K562 (cell line): Measurements from ENCODE around the gene CD3D. TPM values are rescaled to one million over a fixed set of nuclear protein-coding genes. Genes with fewer than 3 reads are reported as not detected.

Experiments
- ATAC-seq: fragments of 200-7000 bp; cut with Tn5 transposase; 3 replicates; pipeline ENCODE4 v1.9.1; 2020; ENCODE audit warnings: moderate library complexity
- BruUV-seq: library from RNA; stranded (reverse); fragments of 400-500 nt; replicated peaks from 2 replicates; lab custom pipeline; 2021; lab: Mats Ljungman, UMichigan
- CTCF ChIA-PET: fragments of 300-600 bp; formaldehyde crosslinking; extraction: SDS; loops from one replicate; lab custom pipeline; 2021; ENCODE audit warnings: low intra/inter-chr PET ratio; lab: Yijun Ruan, JAX
- POLR2A ChIA-PET: fragments of 300-600, 350-650 bp; sonication (Branson Sonifier 250); formaldehyde crosslinking; extraction: SDS; loops from one replicate; lab custom pipeline; 2021; ENCODE audit warnings: antibody characterized with exemption, inconsistent platforms; lab: Yijun Ruan, JAX
- DNase-seq, 4 experiments: peaks; one replicate each; pipeline versions ENCODE4 v3.0.0 to v3.0.0-alpha.2; 2011 to 2018; ENCODE audit warnings: low spot score in 3 of 4, mixed read lengths in 3 of 4; ENCODE audit errors: extremely low read depth in 1 of 4
- FAIRE-seq: peaks from 2 replicates; lab custom pipeline; 2011; peaks lifted over from hg19 to GRCh38; lab: Jason Lieb, UNC
- H2AFZ ChIP-seq: 2 replicates; pipeline ENCODE4 v1.6.0; 2011; ENCODE audit warnings: low read depth, low read length, control low read depth, inconsistent platforms
- H3K27ac ChIP-seq: fragments of 200-600 bp; 3 replicates; pipeline ENCODE4 v1.8.0; 2011; ENCODE audit warnings: low read depth, mild to moderate bottlenecking, control low read depth, inconsistent platforms, low read length, moderate library complexity, mixed read lengths; ENCODE audit errors: extremely low read depth
- H3K27me3 ChIP-seq, 2 experiments: fragments of 300-600 bp in 1 of 2; 2 replicates in 1 of 2; 3 replicates in 1 of 2; pipeline versions ENCODE4 v1.6.0 to v1.8.0; 2011; ENCODE audit warnings: inconsistent platforms in 2 of 2, low read length in 2 of 2, mild to moderate bottlenecking in 1 of 2, mixed read lengths in 1 of 2, moderate library complexity in 1 of 2; ENCODE audit not compliant: control insufficient read depth in 2 of 2, insufficient read depth in 2 of 2
- H3K36me3 ChIP-seq: fragments of 300-600 bp; 3 replicates; pipeline ENCODE4 v1.8.0; 2011; ENCODE audit warnings: mild to moderate bottlenecking, low read length, inconsistent platforms; ENCODE audit not compliant: control insufficient read depth, insufficient read depth
- H3K4me1 ChIP-seq, 2 experiments: fragments of 200-600 bp in 1 of 2; replicated peaks in 1 of 2; 2 replicates in 1 of 2; 3 replicates in 1 of 2; pipeline versions ENCODE4 v1.5.1 to v1.8.0; 2011; ENCODE audit warnings: inconsistent platforms in 2 of 2, low read length in 2 of 2, mild to moderate bottlenecking in 1 of 2, mixed read lengths in 1 of 2, moderate library complexity in 1 of 2; ENCODE audit not compliant: control insufficient read depth in 2 of 2, insufficient read depth in 2 of 2
- H3K4me2 ChIP-seq: 2 replicates; pipeline ENCODE4 v1.6.1; 2011; ENCODE audit warnings: low read length, control low read depth, inconsistent platforms, mixed read lengths; ENCODE audit not compliant: insufficient read depth
- H3K4me3 ChIP-seq: fragments of 200-600 bp; sonication (generic), shearing (Covaris generic); 2 replicates; pipeline ENCODE4 v1.5.1; 2016; ENCODE audit warnings: control low read depth, inconsistent platforms
- H3K79me2 ChIP-seq: fragments of 200-600 bp; 3 replicates; pipeline ENCODE4 v1.8.0; 2011; ENCODE audit warnings: low read length, inconsistent platforms; ENCODE audit not compliant: control insufficient read depth, insufficient read depth
- H3K9ac ChIP-seq, 2 experiments: 2 replicates each; pipeline versions ENCODE4 v1.6.0 to v1.6.1; 2011; ENCODE audit warnings: low read depth in 2 of 2, low read length in 2 of 2, control low read depth in 1 of 2, inconsistent platforms in 1 of 2, mild to moderate bottlenecking in 1 of 2, mixed read lengths in 1 of 2; ENCODE audit not compliant: insufficient read depth in 1 of 2
- H3K9me1 ChIP-seq: one replicate; pipeline ENCODE4 v1.6.0; 2011; ENCODE audit warnings: inconsistent platforms, mild to moderate bottlenecking, low read length, moderate library complexity; ENCODE audit not compliant: control insufficient read depth, insufficient read depth
- H3K9me3 ChIP-seq: replicated peaks from 2 replicates; pipeline ENCODE4 v1.5.1; 2011; ENCODE audit warnings: low read depth, low read length, inconsistent platforms; ENCODE audit not compliant: control insufficient read depth, insufficient read depth
- H4K20me1 ChIP-seq: replicated peaks from 2 replicates; pipeline ENCODE4 v1.6.1; 2011; ENCODE audit warnings: low read length, inconsistent platforms, mixed read lengths; ENCODE audit not compliant: control insufficient read depth, insufficient read depth
- CHAMP1 ChIP-seq: fragments of 450-650 bp; IDR thresholded peaks from 2 replicates; pipeline ENCODE4 v1.6.1; 2016; ENCODE audit warnings: mild to moderate bottlenecking
- GABPB1 ChIP-seq: sonication (generic); formaldehyde crosslinking; IDR thresholded peaks from 2 replicates; pipeline ENCODE4 v1.8.0; 2022; ENCODE audit warnings: mild to moderate bottlenecking, missing genetic modification reagents
- NUFIP1 ChIP-seq: fragments of 450-650 bp; IDR thresholded peaks from 2 replicates; pipeline ENCODE4 v1.6.1; 2018; ENCODE audit not compliant: partially characterized antibody
- ZBTB33 ChIP-seq: sonication (generic); formaldehyde crosslinking; IDR thresholded peaks from 2 replicates; pipeline ENCODE4 v1.8.1; 2023; ENCODE audit warnings: mild to moderate bottlenecking, missing genetic modification reagents
- ZNF407 ChIP-seq: fragments of 450-650 bp; IDR thresholded peaks from 2 replicates; pipeline ENCODE4 v1.6.1; 2016; ENCODE audit warnings: low read depth
- WGBS: fragments of 100-300 bp; shearing (Covaris generic); methylation state at CpG from one replicate; pipeline ENCODE4 v1.1.6; 2016; ENCODE audit warnings: low coverage, mixed read lengths; ENCODE audit not compliant: insufficient coverage; ENCODE audit errors: missing lambda C conversion rate; 5-methylcytosine and 5-hydroxymethylcytosine counted together
- in situ Hi-C: fragments of 300-500 bp; cut with MboI; formaldehyde crosslinking; loops from 4 replicates; pipeline ENCODE4 v1.15.0; 2018; ENCODE audit warnings: inconsistent platforms, mixed read lengths
- intact Hi-C: fragments of 100-400 bp; cut with micrococcal nuclease; formaldehyde crosslinking; loops from 2 replicates; pipeline ENCODE4 v1.14.2; 2022
- polyA plus RNA-seq, 8 experiments: library from polyadenylated mRNA; depleted of rRNA in 4 of 8; stranded (reverse) in 5 of 8; unstranded in 3 of 8; fragments of >200 nt; fragmentation: Nextera tagmentation in 2 of 8; fragmentation: Illumina TruSeq in 1 of 8; extraction: Ambion mirVana in 2 of 8; extraction: Trizol in 1 of 8; gene quantifications; 2 replicates each; pipeline versions ENCODE4 v1.2.1 to v1.2.3, GENCODE V29; 2011 to 2014; ENCODE audit warnings: inconsistent platforms in 1 of 8, missing spikeins in 1 of 8
- total RNA-seq, 7 experiments: library from RNA; depleted of rRNA in 6 of 7; stranded (reverse); fragments of >200 nt in 6 of 7; fragmentation: Illumina TruSeq in 2 of 7; extraction: Trizol in 2 of 7; gene quantifications; 2 replicates each; pipeline versions ENCODE4 v1.2.1 to v1.2.3, GENCODE V29; 2011 to 2021; ENCODE audit warnings: low replicate concordance in 1 of 7

The CD3D gene
- total and polyA plus RNA-seq, 9 of the 15 experiments (the other 6 are each of a cell fraction or from before 2014, with no cell fraction given): 36.2 to 238 (median 67.1) TPM

- Histone ChIP-seq H3K9me3 (no peaks in the 10 kb centered on the region), H3K79me2 (peaks cover 8% of the 10 kb centered on the region; the same call in 2 of the 3 replicates), H3K36me3 (no peaks in the 10 kb centered on the region), H3K4me1 (peaks cover 12 to 48% of the 10 kb centered on the region in 2 experiments), H3K27ac (peak overlapping the region; percentile 10; the same call in 2 of the 3 replicates), H3K9ac (no peak overlapping the region; a peak in 1 of 4 replicates), H4K20me1 (no peaks in the 10 kb centered on the region), H3K9me1 (no peaks in the 10 kb centered on the region), H3K27me3 (no peaks in the 10 kb centered on the region), H3K4me2 (peak overlapping the region; percentile 53), H3K4me3 (no peak overlapping the region), H2AFZ (peak overlapping the region; percentile 64)
- 28% methylated on average over 5 of the region's 5 CpGs for WGBS
- BruUV-seq: no TSS peak
- FAIRE-seq: peak; percentile 37
- peak; percentile 47 for ATAC-seq
- intact Hi-C loops: no loop called here
- peak; percentile 22 to 45 (median 39) for DNase-seq
- ChIA-PET CTCF (no interaction called here), POLR2A (interaction anchor here (0.9 kb wide), 1 partner anchor 24 kb away, joined by 3 read pairs; no protein-coding TSS in a partner anchor)
- in situ Hi-C loops: no loop called here
- TF ChIP-seq ZNF407: no peak
- TF ChIP-seq GABPB1: peak; percentile 38; the same call in 1 of the 2 replicates
- no peak for TF ChIP-seq ZBTB33
- TF ChIP-seq CHAMP1: no peak
- no peak for TF ChIP-seq NUFIP1
Measured at GRCh38 chr11:118339281-118339961, 3.1 kb downstream of the CD3D start.
